NCI-H82 (cell line): ENCODE measurements around the gene ZDHHC4.
A peak's percentile ranks its signal among the peaks of the same experiment; 100 is the strongest.

ENCODE experiments used
- DNase-seq: peaks from one replicate; lab custom pipeline; 2025; lab: John Stamatoyannopoulos, UW

The ZDHHC4 gene

GRCh38 chr7:6606866-6607583 is 29.8 kb downstream of the ZDHHC4 start:
- no peak for DNase-seq

DNA sequence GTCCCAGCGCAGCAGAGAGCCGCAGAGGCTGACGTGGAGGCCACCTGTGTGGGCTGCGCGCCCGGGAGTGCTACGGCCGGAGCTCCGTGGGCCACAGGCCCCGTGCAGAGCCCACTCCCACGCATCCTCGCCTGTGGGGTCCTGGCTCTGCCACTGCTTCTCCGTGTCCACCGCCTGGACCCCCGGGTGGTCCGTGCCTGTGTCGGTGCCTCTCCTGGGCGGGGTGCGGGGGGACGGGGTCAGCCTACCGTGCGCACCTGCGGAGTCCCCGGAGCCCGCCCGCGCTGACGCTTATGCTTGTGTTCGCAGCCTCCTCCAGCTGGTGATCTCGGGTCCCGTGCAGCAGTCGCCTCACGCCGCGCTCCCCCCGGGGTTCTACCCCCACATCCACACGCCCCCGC is 30.4 kb downstream of the ZDHHC4 start:
- no peak for DNase-seq

DNA sequence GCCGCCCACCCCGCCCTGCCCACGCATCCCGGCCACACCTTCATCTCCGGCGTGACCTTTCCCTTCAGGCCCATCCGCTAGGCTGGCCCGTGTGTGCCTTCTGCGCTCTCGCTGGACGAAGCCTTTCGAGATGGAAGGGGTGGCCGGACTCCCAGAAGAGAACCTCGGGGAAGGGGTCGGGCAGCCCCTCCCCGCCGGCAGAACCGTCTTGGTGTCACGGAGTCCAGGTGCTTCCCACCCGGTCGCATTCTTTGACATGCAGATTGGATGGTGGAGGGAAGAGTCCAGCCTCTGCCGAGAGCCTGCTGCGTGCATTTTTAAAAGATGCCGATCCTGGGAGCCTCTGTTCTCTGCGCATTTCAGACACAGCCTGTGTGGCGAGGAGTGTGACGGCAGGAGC is 30.8 kb downstream of the ZDHHC4 start:
- DNase-seq, result no peak

DNA sequence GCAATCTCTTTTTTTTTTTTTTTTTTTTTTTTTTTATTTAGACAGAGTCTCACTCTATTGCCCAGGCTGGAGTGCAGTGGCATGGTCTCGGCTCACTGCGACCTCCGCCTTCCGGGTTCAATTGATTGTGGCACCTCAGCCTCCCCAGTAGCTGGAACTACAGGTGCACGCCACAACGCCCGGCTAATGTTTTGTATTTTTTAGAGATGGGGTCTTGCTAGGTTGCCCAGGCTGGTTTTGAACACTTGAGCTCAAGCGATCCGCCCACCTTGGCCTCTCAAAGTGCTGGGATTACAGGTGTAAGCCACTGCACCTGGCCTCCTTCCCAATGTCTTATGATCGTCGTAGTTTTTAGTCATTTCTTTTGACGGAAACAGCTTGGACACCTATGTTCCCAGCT is 31.5 kb downstream of the ZDHHC4 start:
- DNase-seq, result no peak

- no peak for DNase-seq
These were observed 35.6 kb downstream of the ZDHHC4 start for GRCh38 chr7:6612819-6613218.

GRCh38 chr7:6613706-6614105 is 36.5 kb downstream of the ZDHHC4 start:
- no peak for DNase-seq

DNA sequence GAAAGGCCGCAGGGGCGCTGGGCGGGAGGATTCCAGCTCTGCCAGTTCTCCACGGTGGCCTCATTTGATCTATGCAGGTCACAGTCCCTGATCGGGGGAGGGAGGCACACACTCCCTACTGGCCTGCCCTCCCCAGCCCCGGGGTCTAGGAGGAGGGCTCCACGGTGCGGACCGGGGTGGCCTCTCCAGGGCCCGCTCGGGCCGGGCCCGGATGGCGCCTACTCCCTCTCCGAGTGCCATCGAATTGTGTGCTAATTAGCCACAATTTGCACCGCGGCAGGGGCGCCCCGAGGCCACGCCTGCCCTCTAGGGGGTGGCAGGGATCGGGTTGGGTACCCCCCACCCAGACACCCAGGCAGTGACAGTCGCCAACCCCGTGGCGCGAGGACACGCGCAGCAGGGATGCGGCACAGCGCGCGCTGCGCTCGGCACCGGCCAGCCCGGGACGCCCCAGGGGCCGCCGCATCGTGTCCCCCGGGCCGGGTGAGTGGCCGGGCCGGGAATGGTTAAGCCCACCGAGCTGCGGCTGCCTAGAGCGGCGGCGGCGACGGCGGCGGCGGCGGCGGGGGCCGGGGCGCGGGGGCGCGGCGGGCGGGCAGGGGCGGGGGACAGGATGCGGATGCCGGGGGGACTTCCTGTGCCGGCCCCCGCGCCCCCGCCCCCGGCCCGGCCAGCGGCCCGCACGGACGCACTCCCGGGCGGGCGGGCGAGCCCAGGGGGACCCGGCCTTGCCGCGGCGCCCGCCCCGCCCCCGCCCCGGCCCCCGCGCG is 37.9 kb downstream of the ZDHHC4 start, which contains the start of gene ZNF853:
ZNF853 (plus strand) TSS at position 658 of the 770 bp plus-strand sequence. CDS start 565 bp downstream, outside the sequence.
- peak; percentile 45 for DNase-seq

DNA sequence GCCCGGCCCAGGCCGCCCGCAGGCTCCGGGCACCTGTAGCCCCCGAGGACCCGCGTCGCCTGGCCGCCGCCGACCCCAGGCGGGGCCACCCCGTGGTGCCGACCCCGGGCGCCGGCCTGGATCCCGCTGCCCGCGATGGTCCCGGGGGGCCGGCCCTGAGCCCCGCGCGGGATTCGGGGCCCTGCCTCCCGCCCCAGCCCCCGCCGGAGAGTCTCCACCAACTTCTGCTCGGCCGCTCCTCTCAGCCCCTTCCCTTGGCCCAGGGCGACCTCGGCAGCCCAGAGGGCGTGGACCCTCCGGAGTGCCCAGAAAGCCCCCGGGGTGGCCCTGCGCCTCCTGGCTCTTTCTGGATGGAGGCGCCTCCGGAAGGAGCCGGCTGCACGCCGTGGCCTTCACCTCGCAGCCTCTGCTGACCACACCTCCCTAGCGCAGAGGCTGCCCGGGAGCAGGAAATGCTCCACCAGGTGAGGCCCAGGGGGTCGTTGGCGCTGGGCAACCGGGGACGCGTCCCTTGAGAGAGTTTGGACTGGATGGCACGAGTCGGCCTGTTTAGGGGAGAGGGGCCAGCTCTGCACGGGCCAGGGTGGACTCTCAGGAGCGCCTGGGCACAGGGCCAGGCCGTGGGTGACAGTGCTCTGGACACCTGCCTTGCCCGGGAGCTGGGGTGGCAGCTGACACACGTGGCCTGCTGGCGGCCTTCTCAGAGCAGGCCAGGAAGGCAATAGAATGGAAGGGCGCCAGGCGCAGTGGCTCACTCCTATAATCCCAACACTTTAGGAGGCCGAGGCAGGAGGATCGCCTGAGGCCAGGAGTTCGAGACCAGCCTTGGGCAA is 38.7 kb downstream of the ZDHHC4 start:
- peak; percentile 44 for DNase-seq

DNA sequence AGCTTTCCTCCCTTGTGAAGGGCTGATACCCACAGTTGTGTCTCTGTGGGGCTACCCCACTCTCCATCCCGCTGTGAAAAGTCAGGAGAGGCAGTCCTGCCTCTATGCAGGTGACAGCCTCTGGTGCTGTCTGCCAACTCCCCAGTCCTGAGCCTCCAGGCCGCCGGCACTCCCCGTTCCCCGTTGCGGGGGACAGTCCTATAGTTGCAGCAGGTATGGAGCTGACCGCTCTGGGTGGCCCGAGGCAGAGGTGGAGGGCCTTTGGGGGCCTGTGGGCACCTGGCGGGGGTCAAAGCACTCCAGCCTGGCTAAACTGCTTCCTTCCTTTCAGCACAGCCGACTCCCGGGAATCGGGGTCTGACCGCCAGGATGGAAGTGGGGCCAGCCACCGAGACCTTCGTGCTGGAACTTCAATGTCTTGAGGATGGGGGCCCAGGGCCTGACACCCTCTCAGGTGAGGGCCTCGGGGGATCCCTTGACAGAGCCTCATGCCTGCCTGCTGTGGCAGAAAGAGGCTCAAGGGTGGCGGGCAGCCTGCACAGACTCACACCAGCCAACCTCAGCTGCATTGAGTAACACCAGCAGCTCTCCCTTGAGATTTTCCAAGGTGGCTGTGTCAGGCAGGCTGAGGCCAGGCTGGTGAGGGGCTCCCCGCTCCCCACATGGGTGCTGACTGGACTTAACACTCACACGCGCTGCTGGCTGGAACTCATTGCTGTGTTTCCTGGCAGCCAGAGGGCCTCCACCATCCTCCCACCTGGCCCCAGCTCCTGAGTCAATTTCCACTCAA is 39.8 kb downstream of the ZDHHC4 start:
- no peak for DNase-seq

DNA sequence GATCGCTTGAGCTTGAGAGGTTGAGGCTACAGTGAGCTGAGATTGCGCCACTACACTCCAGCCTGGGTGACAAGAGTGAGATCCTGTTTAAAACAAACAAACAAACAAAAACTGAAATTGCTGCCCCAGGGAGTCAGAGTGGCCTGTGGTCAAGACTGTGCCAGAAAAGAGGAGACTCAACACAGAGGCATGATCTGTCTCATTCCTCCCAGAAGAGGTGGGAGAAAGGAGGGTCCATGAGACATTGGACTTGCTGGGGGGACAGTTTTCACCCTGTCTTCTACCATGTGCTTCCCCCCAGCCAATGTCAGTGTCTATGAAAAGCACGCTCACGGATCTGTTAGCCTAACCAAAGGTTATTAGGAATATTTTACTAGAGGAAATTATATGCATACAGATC is 41.4 kb downstream of the ZDHHC4 start:
- no peak for DNase-seq

GRCh38 chr7:6619961-6620360 is 42.7 kb downstream of the ZDHHC4 start:
- DNase-seq, result no peak

DNA sequence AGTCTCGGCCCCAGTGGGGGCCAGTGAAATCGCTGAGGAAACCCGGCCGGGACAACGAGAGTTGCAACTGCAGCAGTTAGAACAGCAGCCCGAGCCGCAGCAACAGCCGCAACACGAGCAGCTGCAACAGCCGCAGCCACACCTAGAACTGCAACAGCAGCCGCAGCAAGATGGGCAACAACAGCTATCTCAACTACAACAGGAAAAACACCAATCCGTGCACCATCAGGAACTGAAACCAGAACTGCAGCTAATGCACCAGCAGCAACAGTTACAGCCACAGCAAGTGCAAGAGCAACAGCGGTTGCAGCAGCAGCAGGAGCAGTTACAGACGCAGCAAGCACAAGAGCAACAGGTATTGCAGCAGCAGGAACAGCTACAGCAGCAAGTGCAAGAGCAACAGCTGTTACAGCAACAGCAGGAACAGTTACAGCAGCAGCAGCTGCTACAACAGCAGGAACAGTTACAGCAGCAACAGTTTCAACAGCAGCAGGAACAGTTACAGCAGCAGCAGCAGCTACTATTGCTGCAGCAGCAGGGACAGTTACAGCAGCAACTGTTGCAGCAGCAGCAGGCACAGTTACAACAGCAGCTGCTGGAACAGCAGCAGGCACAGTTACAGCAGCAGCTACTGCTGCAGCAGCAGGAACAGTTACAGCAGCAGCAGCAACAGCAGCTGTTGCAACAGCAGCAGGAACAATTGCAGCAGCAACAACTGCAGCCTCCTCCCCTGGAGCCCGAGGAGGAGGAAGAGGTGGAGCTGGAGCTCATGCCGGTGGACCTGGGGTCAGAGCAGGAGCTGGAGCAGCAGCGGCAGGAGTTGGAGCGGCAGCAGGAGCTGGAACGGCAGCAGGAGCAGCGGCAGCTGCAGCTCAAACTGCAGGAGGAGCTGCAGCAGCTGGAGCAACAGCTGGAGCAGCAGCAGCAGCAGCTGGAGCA is 44.2 kb downstream of the ZDHHC4 start:
- DNase-seq, result no peak

DNA sequence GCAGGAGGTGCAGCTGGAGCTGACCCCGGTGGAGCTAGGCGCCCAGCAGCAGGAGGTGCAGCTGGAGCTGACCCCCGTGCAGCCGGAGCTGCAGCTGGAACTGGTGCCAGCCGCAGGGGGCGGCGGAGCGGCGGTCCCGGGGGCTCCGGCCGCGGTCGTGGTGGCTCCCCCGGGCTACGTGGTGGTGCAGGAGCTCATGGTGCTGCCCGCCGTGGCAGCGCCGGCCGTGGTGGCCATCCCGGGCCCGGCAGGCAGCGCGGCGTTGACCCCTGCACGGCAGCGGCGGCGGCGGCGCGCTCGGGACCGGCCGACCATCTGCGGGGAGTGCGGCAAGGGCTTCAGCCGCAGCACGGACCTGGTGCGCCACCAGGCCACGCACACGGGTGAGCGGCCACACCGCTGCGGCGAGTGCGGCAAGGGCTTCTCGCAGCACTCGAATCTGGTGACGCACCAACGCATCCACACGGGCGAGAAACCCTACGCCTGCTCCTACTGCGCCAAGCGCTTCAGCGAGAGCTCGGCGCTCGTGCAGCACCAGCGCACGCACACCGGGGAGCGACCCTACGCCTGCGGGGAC is 45.0 kb downstream of the ZDHHC4 start:
- no peak for DNase-seq

- DNase-seq, result no peak
These were observed 46.5 kb downstream of the ZDHHC4 start for GRCh38 chr7:6623589-6624245.

- DNase-seq, result no peak
These were observed 47.0 kb downstream of the ZDHHC4 start for GRCh38 chr7:6624246-6624611.

DNA sequence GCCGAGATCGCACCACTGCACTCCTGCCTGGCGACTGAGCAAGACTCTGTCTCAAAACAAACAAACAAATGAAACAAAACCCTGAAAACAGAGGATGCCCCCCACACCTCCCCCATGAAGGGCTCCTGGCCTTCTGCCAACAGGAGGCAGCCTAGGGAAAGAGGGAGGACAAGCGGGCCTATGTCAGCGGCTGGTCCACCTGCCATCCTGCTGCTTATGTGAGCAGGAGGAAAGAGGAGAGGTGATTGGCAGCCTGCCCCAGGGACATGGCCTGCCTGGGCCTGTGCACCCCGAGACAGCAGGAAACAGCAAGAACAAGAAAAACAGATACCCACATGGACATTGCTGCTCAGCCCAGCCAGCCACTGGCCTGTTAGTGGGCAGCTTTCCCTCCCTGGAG is 50.8 kb downstream of the ZDHHC4 start:
- no peak for DNase-seq

DNA sequence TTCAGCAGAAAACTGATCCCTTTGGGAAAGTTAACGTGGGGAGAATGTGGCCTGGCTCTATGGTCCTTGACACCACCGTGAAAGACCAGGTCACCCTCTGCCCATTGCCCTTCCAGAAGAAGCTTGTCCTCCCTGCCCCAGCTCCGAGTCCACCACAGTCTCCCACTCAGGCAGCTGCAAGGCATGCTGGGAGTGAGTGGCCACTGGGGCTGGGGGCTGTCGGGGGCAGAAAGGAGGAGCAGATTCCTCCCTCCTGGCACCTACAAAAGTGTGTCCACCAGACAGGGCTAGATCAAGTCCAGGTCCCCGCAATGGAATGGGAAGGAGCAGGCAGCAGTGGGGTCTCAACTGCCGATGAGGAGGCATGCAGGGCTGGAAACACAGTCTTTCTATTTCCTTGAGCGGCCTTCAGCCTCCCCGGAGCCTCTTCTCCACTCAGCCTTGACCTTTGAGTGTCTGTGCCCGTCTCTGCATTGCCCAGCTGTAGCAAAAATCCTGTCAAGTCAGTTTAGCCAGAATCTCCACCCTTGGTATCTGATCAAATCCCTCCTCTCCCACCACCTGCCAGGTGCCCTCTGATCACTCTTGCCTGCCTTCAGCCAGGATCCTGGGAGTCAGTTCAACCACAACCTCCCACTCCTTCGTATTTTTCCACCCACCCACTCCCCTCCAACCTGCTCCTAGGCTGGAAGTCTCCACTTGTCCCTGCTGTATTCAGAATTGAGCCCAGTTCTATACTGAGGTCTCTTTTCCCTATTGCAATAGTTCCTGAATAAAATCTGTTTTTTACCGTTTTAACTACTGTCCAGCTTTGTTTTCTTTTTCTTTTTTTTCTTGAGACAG is 53.0 kb downstream of the ZDHHC4 start:
- DNase-seq, result no peak

DNA sequence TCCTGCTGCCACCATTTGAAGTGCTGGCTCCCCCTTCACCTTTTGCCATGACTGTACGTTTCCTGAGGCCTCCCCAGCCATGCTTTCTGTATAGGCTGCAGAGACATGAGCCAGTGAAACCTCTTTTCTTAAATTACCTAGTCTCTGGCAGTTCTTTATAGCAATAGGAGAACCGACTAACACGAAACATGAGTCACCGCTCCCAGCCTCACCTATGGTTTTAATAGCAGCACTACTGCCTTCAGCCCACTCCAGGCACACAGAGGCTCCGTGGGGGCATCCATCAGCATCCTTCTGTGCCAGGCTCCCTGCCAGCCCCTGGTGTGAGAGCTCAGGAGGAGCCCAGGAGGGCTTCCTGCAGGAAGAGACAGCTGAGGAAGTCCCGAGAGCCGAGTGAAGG is 54.4 kb downstream of the ZDHHC4 start:
- no peak for DNase-seq

DNA sequence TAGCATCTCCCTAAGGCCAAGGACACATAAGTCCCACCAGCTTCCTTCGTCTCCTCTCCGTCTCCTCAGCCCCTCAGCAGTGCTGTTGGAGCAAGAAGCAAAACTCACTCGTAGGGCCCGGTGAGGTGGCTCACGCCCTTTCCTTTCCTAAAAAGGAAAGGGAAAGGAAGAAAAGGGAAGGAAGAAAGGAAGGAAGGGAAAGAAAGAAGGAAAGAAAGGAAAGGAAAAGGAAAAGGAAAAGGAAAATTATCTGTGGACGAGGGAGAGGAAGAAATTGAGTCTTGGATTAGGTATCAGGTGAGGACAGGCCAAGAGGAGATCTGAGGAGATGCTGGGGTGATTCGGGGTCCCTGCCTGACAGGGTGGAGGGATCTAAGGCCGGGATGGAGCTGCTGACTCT is 56.8 kb downstream of the ZDHHC4 start:
- no peak for DNase-seq
